Spleen (tissue), 11 donors: ENCODE data around the gene ADCY1. TPM values are rescaled to one million over a fixed set of nuclear protein-coding genes. Genes with fewer than 3 reads are reported as not detected.

Experiments
- DNase-seq: peaks from one replicate; pipeline ENCODE4 v3.0.0-alpha.2; 2020
- H3K27ac ChIP-seq, 8 donors: fragments of 200-600 bp; sonication (generic) in 7 of 8; 1 replicate in 4 of 8; 2 replicates in 4 of 8; pipeline versions ENCODE4 v1.5.0 to v1.8.0; 2016 to 2021; ENCODE audit warnings: inconsistent platforms in 4 of 8, mild to moderate bottlenecking in 4 of 8, moderate library complexity in 1 of 8
- H3K27me3 ChIP-seq, 7 donors: fragments of 200-600 bp; sonication (generic) in 6 of 7; replicated peaks in 1 of 7; 1 replicate in 4 of 7; 2 replicates in 3 of 7; pipeline versions ENCODE4 v1.5.0 to v1.8.0; 2016 to 2021; ENCODE audit warnings: inconsistent platforms in 3 of 7, mild to moderate bottlenecking in 1 of 7
- H3K36me3 ChIP-seq, 6 donors: fragments of 200-600 bp; sonication (generic) in 5 of 6; 1 replicate in 4 of 6; 2 replicates in 2 of 6; pipeline versions ENCODE4 v1.5.0 to v1.8.0; 2016 to 2021; ENCODE audit warnings: inconsistent platforms in 2 of 6
- H3K4me1 ChIP-seq, 6 donors: fragments of 200-600 bp; sonication (generic) in 5 of 6; 1 replicate in 3 of 6; 2 replicates in 3 of 6; pipeline versions ENCODE4 v1.5.0 to v1.8.0; 2016 to 2021; ENCODE audit warnings: inconsistent platforms in 3 of 6
- H3K4me3 ChIP-seq, 8 donors: fragments of 200-600 bp; sonication (generic) in 7 of 8; 1 replicate in 4 of 8; 2 replicates in 4 of 8; pipeline versions ENCODE4 v1.5.0 to v1.8.0; 2016 to 2021; ENCODE audit warnings: inconsistent platforms in 4 of 8, mild to moderate bottlenecking in 4 of 8, moderate library complexity in 2 of 8
- H3K9me3 ChIP-seq, 8 donors: fragments of 200-600 bp; sonication (generic) in 7 of 8; 1 replicate in 4 of 8; 2 replicates in 4 of 8; pipeline versions ENCODE4 v1.5.0 to v1.8.0; 2016 to 2021; ENCODE audit warnings: inconsistent platforms in 4 of 8
- POLR2A ChIP-seq, 3 donors: fragments of 450-650 bp; IDR thresholded peaks; one replicate each; pipeline ENCODE4 v1.5.1; 2017; ENCODE audit warnings: antibody characterized with exemption in 3 of 3, mild to moderate bottlenecking in 1 of 3
- POLR2AphosphoS5 ChIP-seq, 3 donors: sonication (generic); formaldehyde crosslinking; IDR thresholded peaks; one replicate each; pipeline ENCODE4 v1.5.1; 2017; ENCODE audit warnings: antibody characterized with exemption in 3 of 3
- WGBS, 5 donors: extraction: QIAGEN DNeasy Blood & Tissue Kit in 3 of 5; methylation state at CpG; one replicate each; pipeline versions ENCODE4 v1.1.5 to v1.1.7; 2013 to 2018; 5-methylcytosine and 5-hydroxymethylcytosine counted together
- intact Hi-C: fragments of 100-400 bp; cut with DNase I; formaldehyde crosslinking; loops from one replicate; pipeline ENCODE4 v1.15.0; 2023; ENCODE audit warnings: low total_unique reads
- polyA plus RNA-seq, 3 donors: library from polyadenylated mRNA; stranded (reverse); fragments of 200-250 nt; gene quantifications; one replicate each; pipeline ENCODE4 v1.2.1, GENCODE V29; 2013
- total RNA-seq, 7 donors: library from RNA; depleted of rRNA in 3 of 7; stranded (reverse); fragments of >200 nt in 3 of 7; fragmentation: NEBNext Ultra II Directional in 4 of 7; extraction: Animal tissue kit (Norgen Biotek cat#: 25700) in 4 of 7; gene quantifications; one replicate each; pipeline versions ENCODE4 v1.1.0 to v1.2.1, GENCODE V29; 2016 to 2021
- TF ChIP-seq, protein P1 (sequence below), 11 experiments: fragments of 200-600 bp in 7 of 11; fragments of 450-650 bp in 4 of 11; sonication (generic) in 4 of 11; IDR thresholded peaks in 8 of 11; conservative IDR thresholded peaks in 3 of 11; 1 replicate in 7 of 11; 2 replicates in 4 of 11; pipeline versions ENCODE4 v1.4.0 to v1.8.0; 2016 to 2021; ENCODE audit warnings: antibody characterized with exemption in 11 of 11, inconsistent platforms in 4 of 11, mild to moderate bottlenecking in 1 of 11
- donor health status: healthy with polysubstance abuse.
- donor health status: DM: no; HTN: no; CAD: no; lungs with moderate emphysema.
- donor health status: DM: no; HTN: no; CAD: no.
- donor health status: Bipolar disorder and iron deficiency.
- donor health status: healthy.
- donor health status: DM: no; HTN: no; CAD: no.
- donor health status: DM: yes; HTN: yes; CAD: no.

ADCY1 gene
- total and polyA plus RNA-seq, 10 donors, result 0.05 to 6.6 (median 1.8) TPM

DNA sequence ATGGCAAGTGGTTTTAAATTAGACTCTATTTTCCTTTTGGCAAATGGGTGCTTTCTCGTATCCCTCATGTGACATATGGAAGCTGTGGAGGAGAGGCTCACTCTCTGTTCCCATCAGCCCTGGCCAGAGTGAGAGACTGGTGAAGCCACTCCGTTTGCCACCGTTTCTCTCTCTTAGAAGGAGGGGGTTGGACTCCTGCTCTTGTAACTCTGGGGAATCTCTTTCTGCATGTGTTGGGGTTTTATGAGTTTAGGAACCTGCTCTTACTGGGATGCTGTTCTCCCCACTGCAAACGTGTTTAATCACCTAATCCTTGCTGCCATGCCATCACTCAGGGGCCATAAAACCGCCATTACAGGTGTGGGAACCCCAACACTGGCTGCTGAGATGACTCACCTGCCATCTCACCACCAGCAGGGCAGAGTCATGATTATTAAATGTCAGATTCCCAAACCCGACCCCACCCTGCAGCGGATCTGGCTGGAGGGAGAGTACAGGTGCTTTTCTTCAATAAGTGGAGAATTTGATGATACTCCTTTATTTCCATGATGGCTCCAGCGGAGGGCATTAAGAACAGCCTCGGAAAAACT, 103.2 kb downstream of the ADCY1 start:
- H3K4me1 ChIP-seq, result no peaks in the 10 kb centered on the region
- DNase-seq, result peak; percentile 35
- intact Hi-C loops, result no loop called here
- no peak overlapping the region for H3K4me3 ChIP-seq
- H3K9me3 ChIP-seq, result peaks cover 0 to 10% (median 0%) of the 10 kb centered on the region in 8 donors
- no peaks in the 10 kb centered on the region for H3K36me3 ChIP-seq
- H3K27ac ChIP-seq, result no peak overlapping the region
- WGBS, 5 donors, result 74 to 88% (median 84%) methylated on average over 9 of the region's 9 CpGs
- H3K27me3 ChIP-seq, result peaks cover 0 to 6% (median 0%) of the 10 kb centered on the region in 7 donors
- TF ChIP-seq POLR2A (IDR thresholded peaks at IDR 0.05) (no peak), POLR2AphosphoS5 (IDR thresholded peaks at IDR 0.05) (no peak)
- TF ChIP-seq, protein P1, sequence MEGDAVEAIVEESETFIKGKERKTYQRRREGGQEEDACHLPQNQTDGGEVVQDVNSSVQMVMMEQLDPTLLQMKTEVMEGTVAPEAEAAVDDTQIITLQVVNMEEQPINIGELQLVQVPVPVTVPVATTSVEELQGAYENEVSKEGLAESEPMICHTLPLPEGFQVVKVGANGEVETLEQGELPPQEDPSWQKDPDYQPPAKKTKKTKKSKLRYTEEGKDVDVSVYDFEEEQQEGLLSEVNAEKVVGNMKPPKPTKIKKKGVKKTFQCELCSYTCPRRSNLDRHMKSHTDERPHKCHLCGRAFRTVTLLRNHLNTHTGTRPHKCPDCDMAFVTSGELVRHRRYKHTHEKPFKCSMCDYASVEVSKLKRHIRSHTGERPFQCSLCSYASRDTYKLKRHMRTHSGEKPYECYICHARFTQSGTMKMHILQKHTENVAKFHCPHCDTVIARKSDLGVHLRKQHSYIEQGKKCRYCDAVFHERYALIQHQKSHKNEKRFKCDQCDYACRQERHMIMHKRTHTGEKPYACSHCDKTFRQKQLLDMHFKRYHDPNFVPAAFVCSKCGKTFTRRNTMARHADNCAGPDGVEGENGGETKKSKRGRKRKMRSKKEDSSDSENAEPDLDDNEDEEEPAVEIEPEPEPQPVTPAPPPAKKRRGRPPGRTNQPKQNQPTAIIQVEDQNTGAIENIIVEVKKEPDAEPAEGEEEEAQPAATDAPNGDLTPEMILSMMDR (IDR thresholded peaks at IDR 0.05 in 8 of 11, conservative IDR thresholded peaks at IDR 0.05 in 3 of 11), result no peak

DNA sequence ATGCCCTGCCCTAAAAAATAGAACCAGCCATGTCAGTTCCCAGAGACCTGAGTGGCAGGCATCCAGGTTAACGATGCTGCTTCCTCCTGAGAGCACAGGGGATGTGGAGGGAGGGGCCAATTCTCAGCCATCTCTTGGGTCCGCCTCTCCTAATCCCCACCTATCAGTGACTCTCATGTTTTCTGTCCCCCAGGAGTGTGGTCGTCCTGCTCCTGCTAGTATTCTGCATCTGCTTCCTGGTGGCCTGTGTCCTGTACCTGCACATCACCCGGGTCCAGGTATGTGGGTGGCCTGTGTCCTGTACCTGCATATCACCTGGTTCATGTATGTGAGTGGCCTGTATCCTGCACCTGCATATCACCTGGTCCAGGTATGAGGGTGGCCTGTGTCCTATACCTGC, 105.3 kb downstream of the ADCY1 start:
- no peak overlapping the region for H3K27ac ChIP-seq
- WGBS, 5 donors, result 57 to 78% (median 74%) methylated on average over 4 of the region's 4 CpGs
- no peaks in the 10 kb centered on the region for H3K4me1 ChIP-seq
- no peaks in the 10 kb centered on the region for H3K36me3 ChIP-seq
- H3K27me3 ChIP-seq, result peaks cover 0 to 6% (median 0%) of the 10 kb centered on the region in 7 donors
- peaks cover 0 to 6% (median 0%) of the 10 kb centered on the region in 8 donors for H3K9me3 ChIP-seq
- intact Hi-C loops, result no loop called here
- DNase-seq, result peak; percentile 22
- TF ChIP-seq POLR2A (IDR thresholded peaks at IDR 0.05) (no peak), POLR2AphosphoS5 (IDR thresholded peaks at IDR 0.05) (no peak)
- TF ChIP-seq, protein P1 (IDR thresholded peaks at IDR 0.05 in 8 of 11, conservative IDR thresholded peaks at IDR 0.05 in 3 of 11), result no peak
- no peak overlapping the region for H3K4me3 ChIP-seq

DNA sequence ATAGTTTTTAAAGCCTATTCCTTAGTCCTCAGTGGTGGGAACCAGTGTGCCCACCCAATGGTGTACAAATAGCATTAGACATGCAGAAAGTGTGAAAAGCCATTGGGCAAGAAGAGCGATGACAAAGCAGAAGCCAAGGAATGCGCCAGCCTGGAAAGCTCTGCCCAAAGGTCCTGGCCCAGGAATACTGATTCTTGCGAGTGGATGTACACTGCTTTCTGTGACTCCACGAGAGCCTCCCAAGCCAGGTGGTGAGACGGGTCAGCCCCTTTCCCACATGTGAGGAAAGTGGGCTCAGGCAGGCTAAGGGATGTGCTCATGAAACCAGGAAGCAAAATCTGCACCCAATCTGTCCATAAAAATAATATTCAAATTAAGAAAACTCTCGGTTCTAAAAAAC, 106.6 kb downstream of the ADCY1 start:
- H3K27ac ChIP-seq, result no peak overlapping the region
- H3K4me3 ChIP-seq, result no peak overlapping the region
- 87 to 95% (median 93%) methylated on average over 6 of the region's 6 CpGs for WGBS, 5 donors
- peak; percentile 24 for DNase-seq
- H3K27me3 ChIP-seq, result peaks cover 0 to 6% (median 0%) of the 10 kb centered on the region in 7 donors
- no peaks in the 10 kb centered on the region for H3K36me3 ChIP-seq
- intact Hi-C loops, result no loop called here
- H3K9me3 ChIP-seq, result peaks cover 0 to 6% (median 0%) of the 10 kb centered on the region in 8 donors
- TF ChIP-seq, protein P1 (IDR thresholded peaks at IDR 0.05 in 8 of 11, conservative IDR thresholded peaks at IDR 0.05 in 3 of 11), result no peak
- no peak for TF ChIP-seq POLR2AphosphoS5 (IDR thresholded peaks at IDR 0.05)
- TF ChIP-seq POLR2A (IDR thresholded peaks at IDR 0.05), result no peak
- H3K4me1 ChIP-seq, result peaks cover 0 to 5% (median 0%) of the 10 kb centered on the region in 6 donors

DNA sequence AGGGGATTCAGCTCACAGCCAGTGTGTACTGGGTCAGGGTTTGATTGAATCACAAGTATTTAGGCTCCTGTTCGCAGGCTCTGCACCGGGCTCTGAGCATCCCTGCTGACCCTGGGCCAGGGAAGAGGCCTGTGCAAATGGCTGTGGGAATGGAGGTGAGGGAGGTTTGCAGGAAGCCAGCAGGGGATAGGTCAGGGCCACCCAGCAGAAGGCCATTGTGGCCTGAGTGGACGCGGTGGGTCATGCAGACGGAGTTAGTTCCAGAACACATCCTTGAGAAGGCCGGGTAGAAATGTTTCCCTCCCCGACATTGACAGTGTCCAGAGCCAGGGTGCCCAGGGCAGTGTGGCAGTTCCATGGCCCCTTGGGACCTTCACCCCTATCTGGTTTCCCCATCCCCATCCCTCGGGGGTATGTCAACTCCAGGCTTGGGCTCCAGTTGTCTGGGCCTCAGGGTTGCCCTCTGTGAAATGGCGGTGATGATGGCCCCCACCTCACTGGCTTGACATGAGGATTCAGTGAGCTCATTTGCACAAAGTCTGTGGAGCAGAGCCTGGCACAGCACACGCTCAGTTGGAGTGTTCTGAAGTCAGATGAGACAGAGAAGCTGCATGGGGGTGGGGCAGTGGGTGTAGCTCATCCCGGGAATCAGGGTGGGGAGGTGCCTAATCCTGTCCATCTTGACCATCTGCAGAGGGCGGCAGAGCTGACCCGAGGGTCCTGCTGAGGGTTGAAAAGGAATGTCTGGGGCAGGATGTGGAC, 107.6 kb downstream of the ADCY1 start:
- peak; percentile 60 for DNase-seq
- Histone ChIP-seq H3K9me3 (peaks cover 0 to 1% (median 0%) of the 10 kb centered on the region in 8 donors), H3K36me3 (no peaks in the 10 kb centered on the region), H3K4me1 (peaks cover 0 to 5% (median 0%) of the 10 kb centered on the region in 6 donors), H3K4me3 (no peak overlapping the region), H3K27ac (no peak overlapping the region), H3K27me3 (peaks cover 0 to 6% (median 0%) of the 10 kb centered on the region in 7 donors)
- TF ChIP-seq POLR2AphosphoS5 (IDR thresholded peaks at IDR 0.05), result no peak
- TF ChIP-seq, protein P1 (IDR thresholded peaks at IDR 0.05 in 8 of 11, conservative IDR thresholded peaks at IDR 0.05 in 3 of 11), result no peak
- TF ChIP-seq POLR2A (IDR thresholded peaks at IDR 0.05), result no peak
- 70 to 90% (median 79%) methylated on average over 8 to 13 of the region's 13 CpGs for WGBS, 5 donors
- intact Hi-C loops, result no loop called here
